Pancreas (tissue), 10 donors: Measurements from ENCODE around the gene TCP10L. TPM values are rescaled to one million over a fixed set of nuclear protein-coding genes. Genes with fewer than 3 reads are reported as not detected.

ENCODE experiments used
- ATAC-seq, 4 donors: fragments of 200-7000 bp; cut with Tn5 transposase; one replicate each; pipeline versions ENCODE4 v1.8.0 to v1.9.1; 2020; ENCODE audit warnings: mild to moderate bottlenecking in 4 of 4, moderate library complexity in 4 of 4
- DNase-seq, 6 donors: peaks; one replicate each; pipeline ENCODE4 v3.0.0-alpha.2; 2020
- FAIRE-seq: peaks from 2 replicates; lab custom pipeline; 2012; peaks lifted over from hg19 to GRCh38; lab: Jason Lieb, UNC
- H3K27ac ChIP-seq, 4 donors: fragments of 200-600 bp; sonication (generic); 1 replicate in 3 of 4; 2 replicates in 1 of 4; pipeline versions ENCODE4 v1.5.0 to v1.8.0; 2020
- H3K27me3 ChIP-seq, 4 donors: fragments of 200-600 bp; one replicate each; pipeline ENCODE4 v1.8.0; 2021
- H3K36me3 ChIP-seq, 3 donors: fragments of 200-600 bp; sonication (generic) in 1 of 3; one replicate each; pipeline versions ENCODE4 v1.5.0 to v1.8.0; 2020 to 2021
- H3K4me1 ChIP-seq, 3 donors: fragments of 200-600 bp; one replicate each; pipeline ENCODE4 v1.8.0; 2021
- H3K4me3 ChIP-seq, 4 donors: fragments of 200-600 bp; sonication (generic) in 2 of 4; one replicate each; pipeline versions ENCODE4 v1.5.0 to v1.8.0; 2020 to 2021
- H3K9me3 ChIP-seq, 4 donors: fragments of 200-600 bp; one replicate each; pipeline ENCODE4 v1.8.0; 2021
- CTCF ChIP-seq, 4 donors: fragments of 200-600 bp; sonication (generic) in 3 of 4; IDR thresholded peaks; one replicate each; pipeline versions ENCODE4 v1.5.0 to v1.8.0; 2021; ENCODE audit warnings: antibody characterized with exemption in 4 of 4
- WGBS, 2 donors: extraction: QIAGEN DNeasy Blood & Tissue Kit; methylation state at CpG; one replicate each; pipeline ENCODE4 v1.1.7; 2013; 5-methylcytosine and 5-hydroxymethylcytosine counted together
- intact Hi-C, 3 donors: fragments of 100-400 bp; cut with DNase I; formaldehyde crosslinking; loops; one replicate each; pipeline versions ENCODE4 v1.11.1 to v1.14.2; 2022
- polyA plus RNA-seq, 2 donors: library from polyadenylated mRNA; stranded (reverse); fragments of 200-250 nt; gene quantifications; one replicate each; pipeline ENCODE4 v1.2.3, GENCODE V29; 2013
- total RNA-seq, 6 donors: library from RNA; stranded (reverse); fragmentation: NEBNext Ultra II Directional in 4 of 6; extraction: Animal tissue kit (Norgen Biotek cat#: 25700) in 4 of 6; gene quantifications; one replicate each; pipeline versions ENCODE4 v1.2.1 to v1.2.4, GENCODE V29; 2021 to 2023
- donor health status: healthy with polysubstance abuse.
- donor health status: DM: no; HTN: no; CAD: no; lungs with moderate emphysema.
- donor health status: DM: no; HTN: no; CAD: no.
- donor health status: control.
- donor health status: control.
- donor health status: Bipolar disorder and iron deficiency.
- donor health status: DM: yes; HTN: yes; CAD: no.
- donor health status: DM: no; HTN: no; CAD: no.
- donor health status: DM: no; HTN: no; CAD: no.
- donor health status: DM: yes; HTN: yes; CAD: no.

TCP10L gene
- total and polyA plus RNA-seq, 8 donors: 0.26 to 1.9 (median 0.46) TPM; not detected in 3

- no peak overlapping the region for H3K27ac ChIP-seq
- FAIRE-seq: no peak
- no peak for ATAC-seq
- no peaks in the 10 kb centered on the region for H3K9me3 ChIP-seq
- H3K36me3 ChIP-seq: no peaks in the 10 kb centered on the region
- no peaks in the 10 kb centered on the region for H3K4me1 ChIP-seq
- WGBS, 2 donors: 81 to 92% methylated on average over 5 of the region's 5 CpGs
- no peaks in the 10 kb centered on the region for H3K27me3 ChIP-seq
- intact Hi-C loops: no loop called here
- no peak for DNase-seq
- TF ChIP-seq CTCF (IDR thresholded peaks at IDR 0.05): no peak
- no peak overlapping the region for H3K4me3 ChIP-seq
These were observed 2.3 kb upstream of the TCP10L start for GRCh38 chr21:32587651-32588050.

- Histone ChIP-seq H3K27ac (no peak overlapping the region), H3K4me3 (no peak overlapping the region), H3K9me3 (no peaks in the 10 kb centered on the region), H3K4me1 (no peaks in the 10 kb centered on the region), H3K27me3 (no peaks in the 10 kb centered on the region), H3K36me3 (no peaks in the 10 kb centered on the region)
- FAIRE-seq: no peak
- 65% methylated on average over 13 of the region's 13 CpGs for WGBS, 2 donors
- no peak for DNase-seq
- no peak for ATAC-seq
- TF ChIP-seq CTCF (IDR thresholded peaks at IDR 0.05): no peak
- intact Hi-C loops: no loop called here
These were observed 1.8 kb upstream of the TCP10L start for GRCh38 chr21:32587120-32587519.

DNA sequence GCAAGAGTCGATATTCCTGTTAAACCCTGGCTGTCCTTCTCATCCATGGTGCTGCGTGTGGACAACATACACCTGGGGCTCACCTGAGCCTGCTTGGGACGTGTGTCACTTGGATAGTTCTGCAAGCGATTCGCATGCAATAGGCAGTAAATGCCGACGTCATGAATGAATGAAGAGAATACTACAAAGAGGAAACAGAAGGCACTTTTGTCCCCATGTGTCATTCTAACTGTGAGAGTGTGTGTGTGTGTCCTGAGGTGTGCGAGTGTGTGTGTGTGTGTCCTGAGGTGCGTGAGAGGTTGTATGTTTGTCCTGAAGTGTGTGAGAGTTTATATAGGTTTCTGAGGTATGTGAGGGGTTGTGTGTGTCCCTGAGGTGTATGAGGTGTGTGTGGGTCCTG, 647 bp upstream of the TCP10L start:
- no peak for ATAC-seq
- H3K27ac ChIP-seq: no peak overlapping the region
- H3K9me3 ChIP-seq: no peaks in the 10 kb centered on the region
- no peaks in the 10 kb centered on the region for H3K27me3 ChIP-seq
- no peaks in the 10 kb centered on the region for H3K36me3 ChIP-seq
- no peak for TF ChIP-seq CTCF (IDR thresholded peaks at IDR 0.05)
- WGBS, 2 donors: 65 to 79% methylated on average over 9 of the region's 9 CpGs
- no peaks in the 10 kb centered on the region for H3K4me1 ChIP-seq
- intact Hi-C loops: no loop called here
- H3K4me3 ChIP-seq: no peak overlapping the region
- no peak for FAIRE-seq
- DNase-seq: no peak

- Histone ChIP-seq H3K27me3 (no peaks in the 10 kb centered on the region), H3K4me3 (no peak overlapping the region), H3K9me3 (no peaks in the 10 kb centered on the region), H3K4me1 (no peaks in the 10 kb centered on the region), H3K27ac (no peak overlapping the region), H3K36me3 (no peaks in the 10 kb centered on the region)
- whole genome bisulfite sequencing, 2 donors: 65 to 70% methylated on average over 8 of the region's 8 CpGs
- DNase-seq (no peak), FAIRE-seq (no peak), ATAC-seq (no peak)
- intact Hi-C loops: no loop called here
- no peak for TF ChIP-seq CTCF (IDR thresholded peaks at IDR 0.05)
These were observed 851 bp downstream of the TCP10L start for GRCh38 chr21:32584472-32584871.

GRCh38 chr21:32581732-32582131, 3.6 kb downstream of the TCP10L start:
- no peak overlapping the region for H3K27ac ChIP-seq
- FAIRE-seq: no peak
- WGBS, 2 donors: 81% methylated on average over 13 of the region's 13 CpGs
- no peaks in the 10 kb centered on the region for H3K36me3 ChIP-seq
- H3K4me3 ChIP-seq: no peak overlapping the region
- intact Hi-C loops: no loop called here
- no peaks in the 10 kb centered on the region for H3K4me1 ChIP-seq
- ATAC-seq: no peak
- no peaks in the 10 kb centered on the region for H3K9me3 ChIP-seq
- no peaks in the 10 kb centered on the region for H3K27me3 ChIP-seq
- TF ChIP-seq CTCF (IDR thresholded peaks at IDR 0.05): no peak
- DNase-seq: no peak
